HepG2 (cell line): ENCODE data around the gene SH3D19. TPM values are rescaled to one million over a fixed set of nuclear protein-coding genes. Genes with fewer than 3 reads are reported as not detected.

Experiments
- ATAC-seq: fragments of 200-7000 bp; cut with Tn5 transposase; 3 replicates; pipeline ENCODE4 v1.9.1; 2020; ENCODE audit warnings: mild to moderate bottlenecking, moderate library complexity
- BruUV-seq: library from RNA; stranded (reverse); fragments of 400-500 nt; replicated peaks from 2 replicates; lab custom pipeline; 2021; lab: Mats Ljungman, UMichigan
- CTCF ChIA-PET: fragments of 300-600 bp; formaldehyde crosslinking; extraction: SDS; loops from one replicate; lab custom pipeline; 2021; ENCODE audit warnings: low total read pairs, inconsistent platforms, low intra/inter-chr PET ratio; lab: Yijun Ruan, JAX
- POLR2A ChIA-PET: fragments of 350-600 bp; sonication (Branson Sonifier 250); formaldehyde crosslinking; loops from one replicate; lab custom pipeline; 2020; ENCODE audit warnings: antibody characterized with exemption, inconsistent platforms; lab: Yijun Ruan, JAX
- DNase-seq: peaks from one replicate; pipeline ENCODE4 v3.0.0-alpha.2; 2015; ENCODE audit warnings: low spot score
- FAIRE-seq: peaks from 3 replicates; lab custom pipeline; 2011; peaks lifted over from hg19 to GRCh38; lab: Jason Lieb, UNC
- H2AFZ ChIP-seq: one replicate; pipeline ENCODE4 v1.6.1; 2011; ENCODE audit warnings: low read length, inconsistent platforms
- H3K27ac ChIP-seq: fragments of 300-600 bp; 3 replicates; pipeline ENCODE4 v1.8.0; 2011; ENCODE audit warnings: mixed run types, mild to moderate bottlenecking, mixed read lengths, low read length, inconsistent platforms; ENCODE audit not compliant: insufficient read depth; ENCODE audit errors: extremely low read length
- H3K27me3 ChIP-seq, 2 experiments: fragments of 200-600 bp in 1 of 2; 2 replicates in 1 of 2; 3 replicates in 1 of 2; pipeline versions ENCODE4 v1.6.0 to v1.8.0; 2011; ENCODE audit warnings: low read length in 2 of 2, mild to moderate bottlenecking in 2 of 2, moderate library complexity in 2 of 2, inconsistent platforms in 1 of 2; ENCODE audit not compliant: insufficient read depth in 2 of 2, control insufficient read depth in 1 of 2
- H3K36me3 ChIP-seq, 2 experiments: fragments of 200-600 bp in 1 of 2; replicated peaks in 1 of 2; 2 replicates in 1 of 2; 3 replicates in 1 of 2; pipeline versions ENCODE4 v1.5.1 to v1.8.0; 2011; ENCODE audit warnings: low read length in 2 of 2, inconsistent platforms in 1 of 2; ENCODE audit not compliant: insufficient read depth in 2 of 2, control insufficient read depth in 1 of 2
- H3K4me1 ChIP-seq: 2 replicates; pipeline ENCODE4 v1.5.1; 2012; ENCODE audit warnings: low read length, inconsistent platforms; ENCODE audit not compliant: insufficient read depth
- H3K4me2 ChIP-seq: 2 replicates; pipeline ENCODE4 v1.6.0; 2011; ENCODE audit warnings: low read depth, low read length, inconsistent platforms
- H3K4me3 ChIP-seq, 3 experiments: fragments of 200-600 bp in 1 of 3; sonication (generic), shearing (Covaris generic) in 1 of 3; replicated peaks in 1 of 3; 2 replicates each; pipeline ENCODE4 v1.5.1; 2011 to 2016; ENCODE audit warnings: low read length in 3 of 3, inconsistent platforms in 2 of 3, low read depth in 2 of 3, mild to moderate bottlenecking in 2 of 3, control low read depth in 1 of 3, mixed read lengths in 1 of 3; ENCODE audit not compliant: insufficient read depth in 1 of 3
- H3K79me2 ChIP-seq: one replicate; pipeline ENCODE4 v1.6.1; 2011; ENCODE audit warnings: low read length, inconsistent platforms; ENCODE audit not compliant: insufficient read depth
- H3K9ac ChIP-seq: 2 replicates; pipeline ENCODE4 v1.6.0; 2011; ENCODE audit warnings: mild to moderate bottlenecking, low read depth, low read length, inconsistent platforms; ENCODE audit not compliant: insufficient read depth
- H3K9me3 ChIP-seq: 2 replicates; pipeline ENCODE4 v1.5.1; 2012; ENCODE audit warnings: mild to moderate bottlenecking, low read length
- H4K20me1 ChIP-seq: 2 replicates; pipeline ENCODE4 v1.6.0; 2011; ENCODE audit warnings: inconsistent platforms, mild to moderate bottlenecking, low read length, moderate library complexity; ENCODE audit not compliant: insufficient read depth
- ZBTB14 ChIP-seq: sonication (generic); formaldehyde crosslinking; IDR thresholded peaks from 2 replicates; pipeline ENCODE4 v1.4.0; 2020; ENCODE audit warnings: missing genetic modification reagents
- ZNF687 ChIP-seq: sonication (generic); formaldehyde crosslinking; IDR thresholded peaks from 2 replicates; pipeline ENCODE4 v1.5.1; 2020; ENCODE audit warnings: mild to moderate bottlenecking, missing genetic modification reagents, moderate library complexity
- WGBS: methylation state at CpG from one replicate; pipeline ENCODE4 v1.1.6; 2017; ENCODE audit warnings: low lambda C conversion rate; 5-methylcytosine and 5-hydroxymethylcytosine counted together
- in situ Hi-C: cut with HindIII; loops from 2 replicates; pipeline ENCODE4 v1.10.0; 2017; ENCODE audit warnings: low pct_unique_long_range_greater_than_20kb; ENCODE audit not compliant: extremely low pct_ligation_motif_present
- intact Hi-C: fragments of 100-400 bp; cut with micrococcal nuclease; formaldehyde crosslinking; loops from one replicate; pipeline ENCODE4 v1.10.0; 2022; ENCODE audit not compliant: unreplicated experiment
- polyA plus RNA-seq, 8 experiments: library from polyadenylated mRNA; depleted of rRNA in 3 of 8; stranded (reverse) in 7 of 8; unstranded in 1 of 8; fragments of >200 nt; fragmentation: Illumina TruSeq in 4 of 8; extraction: Trizol in 4 of 8; gene quantifications; 2 replicates each; pipeline versions ENCODE4 v1.2.1 to v1.2.3, GENCODE V29; 2011 to 2016; ENCODE audit warnings: low read depth in 4 of 8, missing spikeins in 1 of 8, mixed read lengths in 1 of 8; ENCODE audit not compliant: insufficient read depth in 1 of 8
- total RNA-seq, 5 experiments: library from RNA; depleted of rRNA; stranded (reverse); fragments of >200 nt; fragmentation: Illumina TruSeq; extraction: Trizol; gene quantifications; 2 replicates each; pipeline ENCODE4 v1.2.3, GENCODE V29; 2016; ENCODE audit warnings: low read depth in 1 of 5

Gene SH3D19
- total and polyA plus RNA-seq, 2 of the 13 experiments (the other 11 are each of a cell fraction or from before 2014, with no cell fraction given) = 31.2 to 38.0 TPM

- no TSS peak for BruUV-seq
- H3K9me3 ChIP-seq = no peaks in the 10 kb centered on the region
These were observed 36.6 kb upstream of the SH3D19 start for GRCh38 chr4:151361966-151362365.

More at GRCh38 chr4:151361966-151362365, 36.6 kb upstream of the SH3D19 start:
- Histone ChIP-seq H3K4me3 (no peak overlapping the region), H3K9ac (no peak overlapping the region), H3K79me2 (no peaks in the 10 kb centered on the region), H2AFZ (no peak overlapping the region), H3K27ac (no peak overlapping the region), H3K4me2 (no peak overlapping the region), H3K4me1 (peaks cover 23% of the 10 kb centered on the region), H4K20me1 (no peaks in the 10 kb centered on the region), H3K36me3 (no peaks in the 10 kb centered on the region), H3K27me3 (no peaks in the 10 kb centered on the region; a peak in 1 of 5 replicates)
- POLR2A ChIA-PET = interaction anchor here (2.0 kb wide), 1 partner anchor 37 kb away, joined by 11 read pairs; the partner anchor contains the start of gene SH3D19
- intact Hi-C loops (loop anchor here (1.0 to 5.0 kb wide), 6 partner anchors 36 to 399 kb away; partner anchors contain the start of genes GATB and PRSS48), in situ Hi-C loops (loop anchor here (5.0 to 25.0 kb wide), 2 partner anchors 80 to 250 kb away; no protein-coding TSS in a partner anchor)
- no peak for FAIRE-seq
- WGBS = 94% methylated on average over 13 of the region's 13 CpGs
- ATAC-seq = no peak
- DNase-seq = no peak
- no peak for TF ChIP-seq ZBTB14
- TF ChIP-seq ZNF687 (CRISPR knock-in tag) = peak; percentile 25; the same call in 1 of the 2 replicates
- CTCF ChIA-PET = interaction anchor here (1.4 to 1.9 kb wide), 2 partner anchors 84 to 245 kb away, joined by 5 to 25 read pairs; partner anchors contain the start of gene PRSS48
